Skeletal muscle tissue (tissue), 4 donors: ENCODE results near the gene LYSET. TPM values are rescaled to one million over a fixed set of nuclear protein-coding genes. Genes with fewer than 3 reads are reported as not detected.

Experiments
- H3K27ac ChIP-seq: one replicate; pipeline ENCODE4 v1.7.0; 2013; ENCODE audit warnings: mild to moderate bottlenecking, low read depth, low read length, inconsistent platforms
- H3K27me3 ChIP-seq, 3 donors: one replicate each; pipeline ENCODE4 v1.7.0; 2013; ENCODE audit warnings: low read length in 3 of 3; ENCODE audit not compliant: control insufficient read depth in 3 of 3, insufficient read depth in 3 of 3
- H3K36me3 ChIP-seq, 3 donors: one replicate each; pipeline ENCODE4 v1.7.0; 2013; ENCODE audit warnings: low read length in 3 of 3; ENCODE audit not compliant: control insufficient read depth in 3 of 3, insufficient read depth in 3 of 3
- H3K4me1 ChIP-seq, 3 donors: one replicate each; pipeline ENCODE4 v1.7.0; 2013; ENCODE audit warnings: low read length in 3 of 3, mild to moderate bottlenecking in 3 of 3; ENCODE audit not compliant: control insufficient read depth in 3 of 3, insufficient read depth in 3 of 3
- H3K4me3 ChIP-seq, 3 donors: one replicate each; pipeline ENCODE4 v1.7.0; 2013; ENCODE audit warnings: low read length in 3 of 3
- H3K9ac ChIP-seq, 3 donors: one replicate each; pipeline ENCODE4 v1.7.0; 2013; ENCODE audit warnings: low read length in 3 of 3, mild to moderate bottlenecking in 3 of 3, moderate library complexity in 2 of 3, low read depth in 1 of 3
- H3K9me3 ChIP-seq, 3 donors: one replicate each; pipeline ENCODE4 v1.7.0; 2013; ENCODE audit warnings: low read length in 3 of 3; ENCODE audit not compliant: control insufficient read depth in 3 of 3
- total RNA-seq: library from RNA; depleted of rRNA; stranded (reverse); fragments of >200 nt; gene quantifications from one replicate; pipeline ENCODE4 v1.2.3, GENCODE V29; 2014
- donor health status: Osteomylitis.

LYSET gene
- total RNA-seq, 1 donor from 2014 or later, result 7.3 TPM

DNA sequence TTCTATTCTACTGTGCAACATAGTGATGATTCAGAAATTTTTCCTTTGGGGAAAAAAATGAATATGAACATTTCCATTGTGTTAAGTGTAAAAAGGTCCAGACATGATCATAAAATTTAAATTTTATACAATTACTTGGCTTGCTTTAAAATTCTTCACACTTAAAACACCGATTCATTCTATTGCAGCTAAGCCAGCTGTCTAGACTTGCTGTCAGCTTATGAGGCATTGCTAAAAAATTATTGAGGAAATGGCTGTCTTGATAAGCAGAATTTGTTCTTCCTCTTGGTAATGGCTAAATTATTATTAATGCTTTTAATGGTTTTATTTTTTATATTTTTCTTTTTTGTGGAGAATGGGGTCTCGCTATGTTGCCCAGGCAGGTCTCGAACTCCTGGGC lies 1.8 kb downstream of the LYSET start:
- Histone ChIP-seq H3K9me3 (no peaks in the 10 kb centered on the region), H3K4me1 (peaks cover 15 to 28% (median 19%) of the 10 kb centered on the region in 3 donors), H3K27ac (no peak overlapping the region), H3K27me3 (no peaks in the 10 kb centered on the region), H3K9ac (no peak overlapping the region), H3K4me3 (no peak overlapping the region), H3K36me3 (peaks cover 3 to 20% (median 19%) of the 10 kb centered on the region in 3 donors)

DNA sequence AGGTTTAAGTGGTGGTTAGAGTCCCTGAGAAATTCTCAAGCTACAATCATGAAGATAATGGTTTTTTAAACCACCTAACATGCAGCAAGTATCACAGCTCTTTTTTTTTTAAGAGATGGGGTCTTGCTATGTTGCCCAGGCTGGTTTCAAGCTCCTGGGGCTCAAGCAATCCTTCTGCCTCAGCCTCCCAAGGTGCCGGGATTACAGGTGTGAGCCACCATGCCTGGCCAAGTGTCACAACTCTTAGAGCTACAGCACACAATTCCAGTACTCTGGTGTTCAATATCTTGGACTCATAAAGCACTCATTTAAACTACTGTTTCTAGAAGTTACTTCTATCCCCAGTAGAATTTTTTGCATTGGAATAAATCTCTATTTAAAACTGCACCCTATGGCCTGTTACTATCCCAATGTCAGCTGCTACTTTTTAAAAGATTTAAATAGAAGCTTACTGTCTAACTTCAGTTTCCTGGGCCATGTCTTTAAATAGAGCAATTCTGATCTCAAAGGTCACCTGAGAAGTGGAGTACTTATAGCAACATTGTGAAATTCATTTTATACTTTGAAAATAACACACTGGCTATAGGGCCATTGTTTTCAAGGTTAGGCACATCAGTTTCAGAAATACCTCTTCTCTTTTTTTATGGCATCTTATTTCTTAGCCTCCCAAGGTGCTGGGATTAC lies 10.3 kb downstream of the LYSET start:
- H3K36me3 ChIP-seq, result no peaks in the 10 kb centered on the region
- peak overlapping the region in 1 of 3 donors; percentile 17 for H3K4me3 ChIP-seq
- peak overlapping the region; percentile 65 for H3K27ac ChIP-seq
- H3K9me3 ChIP-seq, result no peaks in the 10 kb centered on the region
- no peak overlapping the region for H3K9ac ChIP-seq
- no peaks in the 10 kb centered on the region for H3K27me3 ChIP-seq
- peaks cover 6 to 14% (median 9%) of the 10 kb centered on the region in 3 donors for H3K4me1 ChIP-seq

DNA sequence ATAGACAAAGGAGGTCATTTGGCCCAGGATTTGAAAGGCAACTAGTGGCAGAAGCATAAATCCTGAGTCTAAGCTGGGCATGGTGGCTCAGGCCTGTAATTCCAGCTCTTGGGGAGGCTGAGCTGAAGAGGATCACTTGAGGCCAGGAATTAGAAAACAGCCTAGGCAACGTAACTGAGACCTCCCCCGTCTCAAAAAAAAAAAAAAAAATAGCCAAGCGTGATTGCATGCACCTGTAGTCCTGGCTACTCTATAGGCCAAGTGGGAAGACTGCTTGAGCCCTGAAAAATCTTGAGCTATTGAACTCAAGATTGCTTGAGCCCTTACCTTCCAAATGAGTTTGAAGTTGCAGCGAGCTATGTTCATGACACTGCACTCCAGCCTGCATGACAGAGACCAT lies 13.9 kb downstream of the LYSET start:
- Histone ChIP-seq H3K27me3 (no peaks in the 10 kb centered on the region), H3K4me3 (no peak overlapping the region), H3K9ac (no peak overlapping the region), H3K9me3 (no peaks in the 10 kb centered on the region), H3K27ac (no peak overlapping the region), H3K4me1 (peaks cover 6 to 12% (median 6%) of the 10 kb centered on the region in 3 donors), H3K36me3 (peaks cover 0 to 4% (median 0%) of the 10 kb centered on the region in 3 donors)

DNA sequence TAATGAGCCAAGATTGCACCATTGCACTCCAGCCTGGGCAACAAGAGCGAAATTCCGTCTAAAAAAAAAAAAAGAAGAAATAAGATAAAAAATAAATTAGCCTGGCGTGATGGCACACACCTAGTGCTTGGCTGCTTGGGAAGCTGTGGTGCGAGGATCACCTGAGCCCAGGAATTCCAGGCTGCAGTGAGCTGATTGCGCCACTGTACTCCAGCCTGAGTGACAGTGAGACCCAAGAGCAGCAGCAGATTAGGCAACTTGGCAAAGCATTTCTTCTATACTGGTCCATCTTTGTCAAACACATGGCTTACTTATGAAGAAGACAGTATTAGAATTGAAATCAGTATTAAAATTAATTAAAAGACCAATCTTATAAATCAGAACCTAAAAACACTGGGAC lies 15.4 kb downstream of the LYSET start:
- Histone ChIP-seq H3K4me3 (no peak overlapping the region), H3K27me3 (no peaks in the 10 kb centered on the region), H3K9me3 (no peaks in the 10 kb centered on the region), H3K27ac (no peak overlapping the region), H3K4me1 (peaks cover 1 to 5% (median 5%) of the 10 kb centered on the region in 3 donors), H3K36me3 (peaks cover 0 to 4% (median 2%) of the 10 kb centered on the region in 3 donors), H3K9ac (no peak overlapping the region)

DNA sequence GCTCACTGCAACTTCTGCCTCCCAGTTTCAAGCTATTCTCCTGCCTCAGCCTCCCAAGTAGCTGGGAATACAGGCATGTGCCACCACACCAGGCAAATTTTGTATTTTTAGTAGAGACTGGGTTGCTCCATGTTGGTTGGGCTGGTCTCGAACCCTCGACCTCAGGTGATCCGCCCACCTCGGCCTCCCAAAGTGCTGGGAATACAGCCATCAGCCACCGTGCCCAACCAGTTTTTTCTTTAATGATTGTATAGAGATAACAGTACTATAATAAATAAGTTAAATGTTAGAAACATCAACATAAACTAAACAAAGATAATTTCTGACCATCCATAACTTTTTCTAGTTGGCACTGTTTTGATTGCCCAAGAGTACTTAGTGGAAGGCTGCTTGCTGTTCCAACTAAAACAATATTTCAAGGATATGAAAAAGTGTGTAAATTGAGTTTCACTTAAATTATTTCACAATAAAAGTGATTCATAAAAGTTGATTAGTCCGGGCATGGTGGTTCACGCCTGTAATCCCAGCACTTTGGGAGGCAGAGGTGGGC lies 16.1 kb downstream of the LYSET start:
- Histone ChIP-seq H3K9ac (no peak overlapping the region), H3K4me1 (peaks cover 6 to 8% (median 6%) of the 10 kb centered on the region in 3 donors), H3K9me3 (no peaks in the 10 kb centered on the region), H3K27me3 (no peaks in the 10 kb centered on the region), H3K4me3 (no peak overlapping the region), H3K36me3 (peaks cover 0 to 4% (median 2%) of the 10 kb centered on the region in 3 donors), H3K27ac (no peak overlapping the region)

DNA sequence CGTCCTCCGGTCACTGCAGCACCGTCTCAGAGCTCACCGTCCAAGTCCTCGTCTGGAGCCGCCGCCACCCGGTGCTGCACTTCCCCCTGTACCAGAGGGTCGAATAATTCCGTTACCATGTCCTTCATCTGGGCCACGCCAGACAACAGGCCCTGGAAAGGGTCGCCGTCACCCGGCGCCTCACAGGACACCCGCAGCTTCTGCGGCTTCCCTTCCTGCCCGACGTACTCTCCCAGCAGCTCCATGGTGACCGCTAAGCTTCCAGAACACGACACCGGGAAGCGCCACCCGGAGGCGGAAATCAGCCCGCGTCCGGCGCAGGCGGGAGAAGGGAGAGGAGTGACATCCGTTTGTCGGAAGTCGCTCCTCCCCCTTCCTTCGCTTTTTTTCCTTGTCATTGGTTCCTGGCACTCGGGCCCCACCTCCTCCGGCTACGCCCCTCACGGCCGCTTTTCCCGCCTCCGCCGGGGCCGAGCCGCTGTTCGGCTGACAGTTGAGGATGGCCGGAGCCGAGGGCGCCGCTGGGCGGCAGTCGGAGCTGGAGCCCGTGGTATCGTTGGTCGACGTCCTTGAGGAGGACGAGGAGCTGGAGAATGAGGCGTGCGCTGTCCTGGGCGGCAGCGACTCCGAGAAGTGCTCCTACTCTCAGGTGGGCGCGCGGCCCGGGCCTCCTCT lies 21.8 kb downstream of the LYSET start, which contains the start of the genes GON7 and UBR7:
GON7 (minus strand) TSS at position 273 of the 675 bp plus-strand sequence; CDS start at position 245, 28 bp downstream.
UBR7 (plus strand) TSS at position 464 of the 675 bp plus-strand sequence; CDS start at position 500, 36 bp downstream.
- Histone ChIP-seq H3K27me3 (no peaks in the 10 kb centered on the region), H3K27ac (peak within 1 kb of the TSS; percentile 86), H3K36me3 (peaks cover 0 to 12% (median 3%) of the 10 kb centered on the region in 3 donors), H3K9ac (peak within 1 kb of the TSS; percentile 82 to 91 (median 88)), H3K9me3 (no peaks in the 10 kb centered on the region), H3K4me1 (peaks cover 12 to 22% (median 13%) of the 10 kb centered on the region in 3 donors), H3K4me3 (peak within 1 kb of the TSS; percentile 94 to 99 (median 97))

DNA sequence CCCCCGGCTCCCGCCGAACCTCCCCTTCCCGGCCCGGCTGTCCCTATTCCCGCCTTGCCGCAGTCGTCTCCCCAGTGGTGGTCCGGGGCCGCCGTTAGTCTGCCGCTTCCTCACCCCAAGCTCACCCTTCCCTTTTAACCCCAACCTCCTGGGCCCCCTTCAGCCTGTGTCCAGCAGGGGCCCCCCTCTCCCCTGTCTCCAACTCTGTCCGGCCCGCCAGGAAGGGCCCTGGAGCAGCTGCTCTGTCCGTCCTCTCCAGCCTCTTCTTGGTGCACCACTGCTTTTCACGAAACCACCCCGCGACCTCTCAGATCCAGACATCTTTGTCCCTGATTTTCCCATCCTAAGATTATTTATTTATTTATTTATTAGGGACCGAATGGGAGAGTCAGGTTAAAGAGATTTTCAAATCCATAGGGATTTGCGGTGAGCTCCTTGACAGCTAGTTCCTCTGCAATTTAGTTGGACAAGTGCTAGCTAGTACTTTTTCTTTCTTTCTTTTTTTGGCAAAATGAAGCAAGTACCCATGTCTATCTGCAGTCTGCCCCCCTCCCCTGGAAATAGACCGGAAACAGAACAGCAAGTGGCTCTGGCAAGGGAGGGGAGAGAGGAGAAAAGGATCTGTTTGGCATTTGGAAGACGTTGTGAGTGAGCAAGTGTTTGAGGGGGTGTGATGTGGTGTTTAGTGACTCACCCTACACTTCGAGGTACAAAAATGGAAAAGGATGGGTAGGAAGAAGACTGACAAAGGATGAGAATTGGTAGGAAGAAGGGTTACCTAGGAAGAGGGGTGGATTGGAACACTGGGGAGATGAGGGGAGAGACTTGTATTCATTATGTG lies 22.6 kb downstream of the LYSET start:
- no peaks in the 10 kb centered on the region for H3K9me3 ChIP-seq
- H3K36me3 ChIP-seq, result peaks cover 3 to 20% (median 8%) of the 10 kb centered on the region in 3 donors
- H3K27me3 ChIP-seq, result no peaks in the 10 kb centered on the region
- H3K4me3 ChIP-seq, result peak overlapping the region; percentile 92 to 99 (median 97)
- peak overlapping the region; percentile 79 to 91 (median 86) for H3K9ac ChIP-seq
- H3K4me1 ChIP-seq, result peaks cover 12 to 22% (median 13%) of the 10 kb centered on the region in 3 donors
- peak overlapping the region; percentile 86 for H3K27ac ChIP-seq

DNA sequence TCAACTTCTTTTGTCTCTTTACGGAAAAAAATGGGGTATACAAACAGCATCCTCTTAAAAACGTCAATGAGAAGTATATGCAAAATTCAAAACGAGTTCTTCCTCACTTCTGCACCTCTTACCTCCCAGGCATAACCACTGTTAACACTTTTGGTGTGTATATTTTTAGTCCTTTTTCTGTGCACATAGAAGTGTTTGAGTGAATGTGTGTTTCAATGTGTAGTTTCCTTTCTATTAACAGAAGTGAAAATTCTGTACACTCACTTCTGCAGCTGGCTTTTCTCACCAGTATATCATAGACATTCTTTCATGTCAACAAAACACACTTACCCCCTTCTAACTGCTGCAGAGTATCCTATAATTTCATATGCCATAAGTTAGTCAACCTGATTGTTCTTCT lies 27.3 kb downstream of the LYSET start:
- Histone ChIP-seq H3K27ac (no peak overlapping the region), H3K27me3 (no peaks in the 10 kb centered on the region), H3K9ac (no peak overlapping the region), H3K36me3 (peaks cover 17 to 41% (median 37%) of the 10 kb centered on the region in 3 donors), H3K4me3 (no peak overlapping the region), H3K4me1 (peaks cover 5% of the 10 kb centered on the region in 3 donors), H3K9me3 (no peaks in the 10 kb centered on the region)

DNA sequence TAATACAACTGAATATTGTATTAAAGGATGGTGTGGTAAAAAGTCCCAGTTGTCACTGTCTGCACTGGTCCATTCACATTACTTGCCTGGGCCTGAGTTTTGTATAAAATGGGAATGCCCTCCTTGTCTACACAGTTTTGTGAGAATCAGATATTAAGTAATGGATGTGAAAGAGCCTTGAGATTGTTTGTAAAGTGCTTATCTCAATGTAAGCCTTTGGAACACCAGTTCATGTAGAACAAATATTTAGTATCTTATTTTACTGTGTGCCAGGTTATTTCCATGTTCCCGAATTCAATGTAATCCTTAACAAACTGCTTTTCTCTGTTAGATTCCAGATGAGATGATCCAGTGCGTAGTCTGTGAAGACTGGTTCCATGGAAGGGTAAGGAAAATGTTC lies 29.5 kb downstream of the LYSET start:
- H3K27me3 ChIP-seq, result no peaks in the 10 kb centered on the region
- H3K36me3 ChIP-seq, result peaks cover 21 to 46% (median 41%) of the 10 kb centered on the region in 3 donors
- H3K9ac ChIP-seq, result no peak overlapping the region
- H3K4me3 ChIP-seq, result no peak overlapping the region
- no peak overlapping the region for H3K27ac ChIP-seq
- no peaks in the 10 kb centered on the region for H3K4me1 ChIP-seq
- H3K9me3 ChIP-seq, result no peaks in the 10 kb centered on the region
